Coronary artery (tissue), 2 donors: Measurements from ENCODE around the gene VSX2.

ENCODE experiments used
- DNase-seq: peaks from one replicate; pipeline ENCODE4 v3.0.0-alpha.2; 2017; ENCODE audit warnings: low spot score
- H3K27ac ChIP-seq, 2 donors: fragments of 200-600 bp; sonication (generic); one replicate each; pipeline ENCODE4 v1.5.1; 2016 to 2019
- H3K4me3 ChIP-seq: fragments of 200-600 bp; sonication (generic); 2 replicates; pipeline ENCODE4 v1.5.1; 2016; ENCODE audit warnings: mild to moderate bottlenecking, moderate library complexity
- TF ChIP-seq, protein P1 (sequence below): fragments of 200-600 bp; sonication (generic); IDR thresholded peaks from one replicate; pipeline ENCODE4 v1.5.1; 2019; ENCODE audit warnings: antibody characterized with exemption

VSX2 gene

DNA sequence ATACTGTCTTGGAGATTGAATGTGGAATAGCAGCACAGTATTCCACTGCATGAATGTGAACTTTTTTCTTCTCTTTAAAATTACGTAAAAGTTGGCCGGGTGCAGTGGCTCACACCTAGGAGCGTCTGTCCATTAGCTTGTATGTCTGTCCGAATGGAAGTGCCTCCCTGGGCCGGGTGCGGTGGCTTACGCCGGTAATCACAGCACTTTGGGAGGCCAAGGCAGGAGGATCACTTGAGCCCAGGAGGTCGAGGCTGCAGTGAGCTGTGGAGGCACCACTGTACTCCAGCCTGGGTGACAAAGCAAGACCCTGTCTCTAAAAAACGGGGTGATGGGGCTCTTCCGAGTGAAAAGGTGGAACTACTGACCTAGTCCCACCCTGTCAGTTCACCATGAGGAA lies 22.6 kb upstream of the VSX2 start:
- no peak for DNase-seq
- H3K4me3 ChIP-seq, result no peak overlapping the region
- no peak overlapping the region for H3K27ac ChIP-seq
- TF ChIP-seq, protein P1, sequence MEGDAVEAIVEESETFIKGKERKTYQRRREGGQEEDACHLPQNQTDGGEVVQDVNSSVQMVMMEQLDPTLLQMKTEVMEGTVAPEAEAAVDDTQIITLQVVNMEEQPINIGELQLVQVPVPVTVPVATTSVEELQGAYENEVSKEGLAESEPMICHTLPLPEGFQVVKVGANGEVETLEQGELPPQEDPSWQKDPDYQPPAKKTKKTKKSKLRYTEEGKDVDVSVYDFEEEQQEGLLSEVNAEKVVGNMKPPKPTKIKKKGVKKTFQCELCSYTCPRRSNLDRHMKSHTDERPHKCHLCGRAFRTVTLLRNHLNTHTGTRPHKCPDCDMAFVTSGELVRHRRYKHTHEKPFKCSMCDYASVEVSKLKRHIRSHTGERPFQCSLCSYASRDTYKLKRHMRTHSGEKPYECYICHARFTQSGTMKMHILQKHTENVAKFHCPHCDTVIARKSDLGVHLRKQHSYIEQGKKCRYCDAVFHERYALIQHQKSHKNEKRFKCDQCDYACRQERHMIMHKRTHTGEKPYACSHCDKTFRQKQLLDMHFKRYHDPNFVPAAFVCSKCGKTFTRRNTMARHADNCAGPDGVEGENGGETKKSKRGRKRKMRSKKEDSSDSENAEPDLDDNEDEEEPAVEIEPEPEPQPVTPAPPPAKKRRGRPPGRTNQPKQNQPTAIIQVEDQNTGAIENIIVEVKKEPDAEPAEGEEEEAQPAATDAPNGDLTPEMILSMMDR, result no peak

DNA sequence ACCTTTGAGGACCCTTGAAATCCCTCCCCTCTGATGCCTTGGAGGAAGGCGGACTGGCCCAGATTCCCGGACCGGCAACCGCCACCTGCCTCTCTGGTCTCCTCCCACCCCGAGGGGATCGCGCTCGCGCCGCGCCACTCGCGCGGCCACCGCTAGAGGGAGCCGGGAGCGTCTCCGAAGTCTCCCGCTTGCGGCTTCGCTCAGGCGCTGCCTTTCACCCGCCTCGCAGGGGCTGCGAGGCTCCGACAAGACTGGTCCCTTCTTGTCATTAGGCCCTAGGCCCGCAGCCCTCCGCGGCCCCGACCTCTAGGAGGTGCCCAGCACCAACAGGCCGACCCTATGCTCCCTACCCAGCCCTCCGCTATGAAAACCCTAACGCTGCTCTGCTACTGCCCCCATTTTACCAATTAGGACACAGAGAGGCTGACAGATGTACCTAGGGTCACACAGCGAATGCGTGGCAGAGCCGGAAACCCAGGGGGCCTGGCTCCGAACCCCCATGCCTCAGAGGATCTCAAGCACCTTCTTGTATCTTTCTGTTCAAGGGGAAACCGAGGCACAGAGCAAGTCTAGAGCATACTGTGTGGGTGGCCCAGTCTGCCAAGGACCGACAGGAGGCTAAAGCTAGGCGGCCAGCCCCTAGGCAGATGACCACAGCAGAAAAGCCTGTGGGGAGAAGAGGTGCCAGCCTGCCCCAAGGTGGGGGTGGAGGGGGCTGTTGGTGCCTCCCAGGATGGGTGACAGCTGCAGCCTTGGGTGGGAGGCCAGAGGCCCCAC lies 21.4 kb upstream of the VSX2 start:
- no peak for DNase-seq
- no peak overlapping the region for H3K27ac ChIP-seq
- TF ChIP-seq, protein P1, result peak; percentile 91
- peak overlapping the region; percentile 61 for H3K4me3 ChIP-seq

DNA sequence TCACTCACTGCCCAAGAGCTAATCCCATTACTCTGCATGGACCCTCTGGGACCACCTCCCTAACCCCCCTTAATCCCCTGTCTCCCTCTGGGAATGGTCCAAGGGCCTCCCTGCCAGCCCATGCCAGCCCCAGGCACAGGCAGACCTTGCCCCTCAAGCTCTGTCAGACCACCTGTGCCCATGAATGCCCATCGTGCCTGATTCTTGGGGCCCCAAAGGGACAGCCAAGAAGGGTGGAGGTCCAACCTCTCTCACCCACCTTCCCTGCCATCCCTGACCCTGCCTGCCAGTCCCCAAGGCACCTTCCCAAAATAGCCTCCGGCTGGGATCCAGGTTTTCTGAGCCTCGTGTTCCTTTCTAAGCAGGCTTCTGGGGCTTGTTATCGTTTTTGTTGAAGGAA lies 20.8 kb upstream of the VSX2 start:
- DNase-seq, result no peak
- Histone ChIP-seq H3K4me3 (no peak overlapping the region), H3K27ac (no peak overlapping the region)
- TF ChIP-seq, protein P1, result no peak

DNA sequence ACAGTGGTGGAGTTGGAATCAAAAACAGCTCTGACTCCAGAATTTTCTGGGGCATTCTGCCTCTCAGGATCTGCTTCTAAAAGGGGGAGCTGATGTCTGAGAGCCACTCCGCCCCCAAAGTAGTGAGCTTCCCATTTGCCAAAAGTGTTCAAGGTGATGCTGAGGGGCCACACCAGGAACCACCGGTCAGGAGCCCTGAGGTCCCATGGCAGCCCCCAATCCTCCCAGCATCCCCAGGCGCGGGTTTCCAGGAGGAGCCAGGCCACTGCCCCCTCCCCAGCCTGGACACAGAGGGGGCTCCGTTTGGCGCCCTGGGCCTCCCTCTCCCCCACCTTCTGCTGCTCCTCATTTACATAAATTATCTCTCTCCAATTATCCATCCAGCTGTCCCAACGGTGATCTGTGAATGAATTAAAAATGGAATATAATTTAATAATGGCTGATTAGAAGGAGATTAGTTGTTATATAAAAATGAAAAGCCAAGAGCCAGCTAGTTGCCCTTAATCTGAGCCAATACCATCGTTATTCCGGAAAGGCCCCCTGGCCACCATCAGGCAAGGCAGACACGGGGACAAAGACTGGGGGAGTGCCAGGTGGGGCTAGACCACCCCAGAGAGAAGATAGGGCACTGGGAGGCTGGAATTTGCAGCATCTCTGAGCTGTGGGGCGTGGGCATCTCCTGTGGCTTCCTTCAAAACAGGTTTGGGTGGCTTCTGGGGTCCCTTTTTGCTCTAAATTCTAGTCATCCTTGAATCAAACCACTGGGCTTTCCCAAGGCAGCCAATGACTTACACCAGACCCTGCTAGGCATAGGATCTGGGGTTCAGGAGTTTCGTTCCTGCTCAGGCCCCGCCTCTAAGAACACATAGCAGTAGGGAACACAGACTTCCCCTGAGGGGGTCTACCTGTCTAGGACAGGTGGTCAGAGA lies 19.7 kb upstream of the VSX2 start:
- TF ChIP-seq, protein P1, result no peak
- H3K4me3 ChIP-seq, result no peak overlapping the region
- H3K27ac ChIP-seq, result no peak overlapping the region
- DNase-seq, result no peak

DNA sequence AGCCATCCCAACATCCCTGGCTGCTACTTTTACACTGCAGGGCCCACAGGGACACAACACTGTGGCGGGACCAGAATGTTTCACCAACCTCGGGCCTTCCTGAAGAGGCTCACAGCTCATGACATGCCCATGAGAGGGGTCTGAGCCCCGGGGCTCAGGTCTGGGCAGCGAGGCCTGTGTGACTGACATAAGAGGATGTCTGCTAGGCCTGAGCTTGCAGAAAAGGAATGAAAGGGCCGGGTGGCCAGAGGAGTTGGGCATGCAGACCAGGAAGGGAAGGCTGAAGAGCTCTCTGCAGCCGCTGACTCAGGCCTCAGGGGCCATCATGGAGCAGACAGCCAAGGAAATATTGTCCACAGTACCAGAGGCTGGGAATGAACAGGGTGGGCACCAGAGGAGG lies 18.3 kb upstream of the VSX2 start:
- no peak for DNase-seq
- Histone ChIP-seq H3K27ac (no peak overlapping the region), H3K4me3 (no peak overlapping the region)
- TF ChIP-seq, protein P1, result no peak

DNA sequence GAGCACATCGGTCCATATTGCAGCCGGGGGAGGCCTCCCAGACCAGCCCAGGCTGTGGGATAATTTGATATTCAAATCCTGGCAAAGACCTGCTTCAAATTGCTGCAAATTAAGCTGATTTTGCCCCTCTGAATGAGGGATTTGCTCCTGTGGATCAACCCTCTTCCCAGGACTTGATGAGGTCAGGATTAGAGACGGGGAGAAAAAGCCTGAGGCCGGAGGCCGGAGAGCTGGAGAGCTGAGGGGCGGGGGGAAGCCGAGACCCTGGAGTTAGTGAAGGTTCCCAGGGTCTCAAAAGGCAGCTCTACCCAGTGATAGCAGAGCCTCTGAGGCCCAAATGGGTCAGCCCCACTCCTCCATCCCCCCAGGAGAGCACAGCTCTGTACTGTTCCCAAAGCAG lies 17.5 kb upstream of the VSX2 start:
- TF ChIP-seq, protein P1, result no peak
- Histone ChIP-seq H3K27ac (no peak overlapping the region), H3K4me3 (no peak overlapping the region)
- DNase-seq, result no peak
